GM12874 (cell line): ENCODE results near the gene APC.

ENCODE experiments used
- CTCF ChIP-seq: IDR thresholded peaks from 2 replicates; pipeline ENCODE4 v1.5.1; 2011; ENCODE audit warnings: low read depth, mild to moderate bottlenecking, control low read depth, low read length, moderate library complexity; ENCODE audit not compliant: insufficient read depth

The APC gene

DNA sequence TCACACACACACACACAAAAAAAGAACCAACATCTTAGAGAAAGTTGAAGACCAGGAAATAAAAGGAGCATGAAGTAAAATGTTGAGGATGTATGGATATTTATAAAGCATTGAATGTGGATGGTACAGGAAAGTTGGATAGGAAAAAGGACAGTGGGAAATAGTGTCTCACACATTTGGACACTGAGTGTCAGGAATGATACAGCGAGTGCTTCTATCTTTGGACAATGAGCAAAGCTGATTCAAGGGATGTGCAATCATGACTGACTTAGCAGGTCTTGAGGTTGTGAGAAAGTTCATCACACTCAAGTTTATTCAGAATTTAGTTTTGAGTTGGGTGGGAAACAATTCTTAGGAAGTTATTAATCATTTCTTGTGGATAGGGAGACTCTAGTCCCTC lies 73.3 kb downstream of the APC start:
- TF ChIP-seq CTCF = no peak

GRCh38 chr5:112812549-112812948 lies 74.9 kb downstream of the APC start:
- no peak for TF ChIP-seq CTCF

GRCh38 chr5:112820246-112820645 lies 82.6 kb downstream of the APC start:
- no peak for TF ChIP-seq CTCF

GRCh38 chr5:112822456-112822855 lies 84.8 kb downstream of the APC start:
- TF ChIP-seq CTCF = no peak

DNA sequence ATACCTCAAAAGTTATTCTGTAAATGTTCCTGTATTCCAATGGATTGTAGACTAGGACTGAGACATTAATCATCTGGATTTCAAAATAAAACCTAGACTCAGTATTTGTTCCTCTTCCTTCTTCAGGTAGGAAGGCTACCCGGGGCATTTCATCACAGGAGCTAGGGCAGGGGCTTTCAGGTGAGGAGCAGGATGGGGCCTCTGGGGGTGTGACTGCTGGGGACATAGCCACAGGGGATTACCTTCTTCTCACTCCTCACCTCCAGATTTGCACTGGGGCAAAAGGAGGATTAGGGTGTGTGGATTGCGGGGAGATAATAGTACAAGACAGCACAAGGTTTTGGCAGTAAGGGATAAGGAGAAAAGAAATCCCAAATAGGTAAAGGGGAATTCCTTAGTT lies 85.5 kb downstream of the APC start:
- no peak for TF ChIP-seq CTCF

GRCh38 chr5:112823656-112824055 lies 86.0 kb downstream of the APC start:
- no peak for TF ChIP-seq CTCF

DNA sequence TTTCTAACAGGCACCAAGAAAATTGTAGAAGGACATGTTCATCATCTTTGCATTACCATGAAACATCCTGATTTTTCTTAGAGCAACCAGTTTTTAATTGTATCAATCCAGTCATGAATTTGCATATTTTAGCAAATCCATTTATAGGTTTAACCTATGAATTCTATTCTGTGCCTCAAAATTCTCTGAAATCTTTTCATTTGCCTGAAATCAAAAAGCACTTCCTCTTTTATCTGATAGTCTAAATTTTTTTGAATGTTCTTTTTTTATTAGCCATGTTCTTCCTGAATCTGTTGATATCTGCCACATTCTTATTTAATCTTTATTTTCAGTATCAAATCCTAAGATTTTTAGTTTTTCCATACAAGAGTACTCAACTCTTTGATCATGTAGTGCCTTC lies 86.5 kb downstream of the APC start:
- no peak for TF ChIP-seq CTCF

GRCh38 chr5:112830378-112830777 lies 92.7 kb downstream of the APC start:
- TF ChIP-seq CTCF = no peak
